Cardiac fibroblast (primary cell): ENCODE results near the gene KDM3B.
A peak's percentile ranks its signal among the peaks of the same experiment; 100 is the strongest.

Experiments
- DNase-seq, 2 donors: peaks; one replicate each; pipeline versions ENCODE4 v3.0.0 to v3.0.0-alpha.2; 2010; ENCODE audit warnings: low read depth in 2 of 2
- H3K4me3 ChIP-seq, 2 donors: replicated peaks in 1 of 2; 1 replicate in 1 of 2; 2 replicates in 1 of 2; pipeline ENCODE4 v1.5.1; 2011; ENCODE audit warnings: low read depth in 2 of 2, low read length in 2 of 2, mild to moderate bottlenecking in 2 of 2, moderate library complexity in 1 of 2
- TF ChIP-seq, protein P1 (sequence below): IDR thresholded peaks from one replicate; pipeline ENCODE4 v1.5.1; 2011; ENCODE audit warnings: low read depth, mild to moderate bottlenecking, low read length, inconsistent platforms

KDM3B gene

DNA sequence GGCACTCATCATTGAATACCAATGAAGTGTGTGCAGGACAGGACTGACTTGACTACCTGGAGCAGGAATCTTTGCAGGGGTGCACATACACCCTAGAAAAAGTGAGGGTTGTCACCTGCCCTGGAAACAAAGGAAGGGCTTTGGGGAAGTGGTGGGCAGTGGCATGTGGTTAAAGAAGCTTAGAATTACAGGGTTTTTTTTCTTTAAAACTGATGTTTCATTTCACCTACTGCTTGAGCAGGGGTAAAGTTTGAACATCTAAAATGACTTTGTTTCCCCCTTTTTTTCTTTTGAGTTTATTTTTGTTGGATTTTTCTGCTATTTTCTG is 2.0 kb upstream of the KDM3B start:
- DNase-seq = no peak
- no peak overlapping the region for H3K4me3 ChIP-seq
- TF ChIP-seq, protein P1, sequence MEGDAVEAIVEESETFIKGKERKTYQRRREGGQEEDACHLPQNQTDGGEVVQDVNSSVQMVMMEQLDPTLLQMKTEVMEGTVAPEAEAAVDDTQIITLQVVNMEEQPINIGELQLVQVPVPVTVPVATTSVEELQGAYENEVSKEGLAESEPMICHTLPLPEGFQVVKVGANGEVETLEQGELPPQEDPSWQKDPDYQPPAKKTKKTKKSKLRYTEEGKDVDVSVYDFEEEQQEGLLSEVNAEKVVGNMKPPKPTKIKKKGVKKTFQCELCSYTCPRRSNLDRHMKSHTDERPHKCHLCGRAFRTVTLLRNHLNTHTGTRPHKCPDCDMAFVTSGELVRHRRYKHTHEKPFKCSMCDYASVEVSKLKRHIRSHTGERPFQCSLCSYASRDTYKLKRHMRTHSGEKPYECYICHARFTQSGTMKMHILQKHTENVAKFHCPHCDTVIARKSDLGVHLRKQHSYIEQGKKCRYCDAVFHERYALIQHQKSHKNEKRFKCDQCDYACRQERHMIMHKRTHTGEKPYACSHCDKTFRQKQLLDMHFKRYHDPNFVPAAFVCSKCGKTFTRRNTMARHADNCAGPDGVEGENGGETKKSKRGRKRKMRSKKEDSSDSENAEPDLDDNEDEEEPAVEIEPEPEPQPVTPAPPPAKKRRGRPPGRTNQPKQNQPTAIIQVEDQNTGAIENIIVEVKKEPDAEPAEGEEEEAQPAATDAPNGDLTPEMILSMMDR = no peak

DNA sequence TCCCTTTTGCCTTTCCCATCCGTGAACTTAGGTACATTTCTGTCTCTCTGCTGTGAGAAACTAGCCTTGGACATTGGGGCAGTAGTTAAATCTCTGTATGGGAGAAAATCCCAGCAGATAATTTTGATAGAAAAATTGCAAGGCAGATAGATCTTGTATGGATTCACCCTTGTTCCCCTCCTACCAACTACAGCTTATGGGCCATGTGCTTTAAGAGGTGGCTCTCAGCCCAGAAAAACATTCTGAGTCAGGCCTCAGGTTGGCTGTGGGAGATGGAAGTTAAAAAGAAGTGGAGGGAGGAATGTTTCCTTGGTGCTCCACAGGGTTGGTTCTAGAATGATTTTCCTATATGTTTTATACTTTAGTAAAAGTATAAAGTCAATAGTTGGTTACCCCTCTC is 1.4 kb upstream of the KDM3B start:
- no peak overlapping the region for H3K4me3 ChIP-seq
- DNase-seq = peak; percentile 74 to 86
- TF ChIP-seq, protein P1 = no peak

DNA sequence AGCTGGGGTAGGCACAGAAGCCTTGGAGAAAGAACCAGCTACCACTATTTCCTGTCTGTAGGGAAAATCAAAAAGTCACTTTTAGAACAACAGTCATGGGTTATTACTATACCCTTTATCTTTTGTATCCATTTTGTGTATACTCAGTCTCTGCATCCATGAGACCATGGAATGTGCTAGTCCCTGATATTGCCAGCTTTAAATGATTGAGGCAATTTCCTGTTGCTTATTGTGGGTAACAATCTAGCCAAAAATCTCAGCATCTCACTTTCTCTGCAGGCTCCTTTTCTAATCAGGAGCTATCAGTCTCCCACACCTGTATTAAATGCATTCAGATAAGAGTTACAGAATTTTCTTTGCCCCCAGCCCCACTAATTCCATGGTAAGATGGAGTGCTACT is 968 bp upstream of the KDM3B start:
- no peak for DNase-seq
- H3K4me3 ChIP-seq = no peak overlapping the region
- TF ChIP-seq, protein P1 = no peak

DNA sequence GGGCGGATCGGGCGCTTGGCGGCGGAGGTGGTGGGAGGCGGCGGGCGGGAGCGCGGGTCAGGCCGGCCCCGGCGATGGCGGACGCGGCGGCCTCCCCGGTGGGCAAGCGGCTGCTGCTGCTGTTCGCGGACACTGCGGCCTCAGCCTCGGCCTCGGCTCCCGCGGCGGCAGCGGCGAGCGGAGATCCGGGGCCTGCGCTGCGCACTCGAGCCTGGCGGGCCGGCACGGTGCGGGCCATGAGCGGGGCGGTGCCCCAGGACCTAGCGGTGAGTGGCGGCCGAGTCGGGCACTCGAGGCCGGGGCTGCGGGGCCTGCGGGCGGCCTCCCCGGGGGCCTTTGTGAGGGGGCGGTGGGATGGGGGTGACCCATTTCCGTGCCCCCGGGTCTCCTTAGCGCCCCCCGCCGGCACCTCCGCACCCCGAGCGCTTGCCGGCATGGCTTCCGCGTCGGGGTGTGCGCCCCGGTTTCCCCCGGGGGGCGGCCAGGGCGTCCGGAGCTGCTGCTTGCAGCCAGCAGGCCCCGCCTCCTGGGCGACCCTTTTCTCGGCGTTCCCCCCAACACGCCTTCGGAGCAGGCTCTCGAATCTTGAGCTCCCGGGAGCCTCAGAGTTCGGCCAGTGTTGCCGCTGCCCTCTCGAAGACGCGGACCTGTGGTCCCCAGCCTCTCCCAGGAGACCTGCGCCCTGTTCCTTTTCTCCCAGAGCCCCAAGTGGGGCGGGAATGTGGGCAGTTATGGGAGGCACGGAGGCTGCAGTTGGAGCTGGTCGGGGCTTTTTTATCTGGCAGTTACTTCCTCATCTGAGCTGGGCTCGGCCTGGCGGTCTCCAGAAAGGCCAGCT is 456 bp downstream of the KDM3B start:
- H3K4me3 ChIP-seq = peak overlapping the region; percentile 80 to 87
- TF ChIP-seq, protein P1 = no peak

DNA sequence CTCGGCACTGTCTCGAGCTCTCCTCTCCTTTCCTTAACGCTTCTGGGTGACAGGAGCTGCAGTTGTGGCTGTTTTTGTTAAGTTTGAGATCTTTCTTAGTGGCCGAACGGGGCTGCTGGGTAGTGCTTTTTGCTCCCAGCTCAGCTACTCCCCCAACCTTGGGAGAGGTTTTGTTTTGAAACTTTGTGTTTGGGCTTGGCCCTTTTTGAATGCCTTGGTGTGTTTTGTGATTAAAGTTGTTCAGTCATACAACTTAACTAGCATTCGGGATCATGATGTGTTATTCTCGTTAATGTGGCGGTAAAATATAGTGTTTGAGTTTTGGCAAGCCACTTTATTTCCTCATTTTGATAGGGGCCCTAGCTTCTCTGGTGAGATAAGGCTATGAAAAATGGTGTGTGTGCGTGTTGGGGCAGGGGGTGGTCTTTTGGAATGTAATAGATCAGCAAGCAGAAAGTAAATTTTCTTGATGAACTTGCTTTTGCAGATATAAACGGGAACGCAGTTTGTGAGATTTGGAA is 1.1 kb downstream of the KDM3B start:
- DNase-seq = no peak
- H3K4me3 ChIP-seq = peak overlapping the region; percentile 80 to 87
- TF ChIP-seq, protein P1 = no peak

More for the DNA sequence above, 456 bp downstream of the KDM3B start:
- DNase-seq = peak; percentile 52 to 63

DNA sequence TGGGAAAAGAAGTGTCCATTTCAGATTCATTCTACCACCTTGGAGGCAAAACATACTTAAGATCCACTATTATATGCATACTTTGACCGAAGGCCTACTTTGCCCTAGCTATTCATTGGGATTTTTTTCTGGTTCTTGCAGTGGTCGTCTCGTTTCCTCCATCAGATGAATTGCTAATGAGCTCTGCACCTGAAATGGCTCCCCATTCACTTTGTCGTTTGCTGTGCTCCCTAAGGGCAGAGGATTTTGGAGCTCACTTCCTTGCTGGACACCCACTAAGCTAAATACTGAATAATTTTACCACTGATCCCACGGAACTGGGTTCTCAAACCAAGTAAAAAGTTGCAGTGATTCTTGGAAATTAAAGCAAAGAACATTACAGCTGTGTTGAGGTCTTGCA is 1.9 kb downstream of the KDM3B start:
- peak overlapping the region; percentile 80 to 87 for H3K4me3 ChIP-seq
- TF ChIP-seq, protein P1 = no peak
- DNase-seq = no peak

DNA sequence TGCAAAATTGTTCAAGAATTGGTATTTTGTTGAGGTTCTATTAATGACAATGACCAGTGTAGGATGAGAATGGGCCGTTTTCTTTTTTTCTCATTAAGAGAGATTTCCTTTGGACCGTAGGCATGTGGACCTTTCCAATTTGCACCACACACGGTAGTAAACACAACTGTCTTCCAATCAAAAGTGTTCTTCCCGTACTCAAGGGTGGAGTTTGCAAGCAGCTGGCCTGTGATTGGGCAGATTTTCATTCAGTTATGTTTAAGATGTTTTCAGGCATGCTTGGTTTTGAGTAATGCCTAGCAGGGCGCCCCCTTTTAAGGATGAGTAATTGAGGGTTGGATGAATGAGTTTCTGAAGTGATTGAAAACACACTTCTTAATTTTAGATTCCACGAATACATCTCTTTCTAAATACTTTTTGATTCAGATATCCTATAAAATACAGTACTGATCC is 2.5 kb downstream of the KDM3B start:
- peak overlapping the region in 1 of 2 donors; percentile 87 for H3K4me3 ChIP-seq
- TF ChIP-seq, protein P1 = no peak
- peak; percentile 83 to 90 for DNase-seq
